ENCODE data around the gene SOX14.

- TF ChIP-seq, protein P1, sequence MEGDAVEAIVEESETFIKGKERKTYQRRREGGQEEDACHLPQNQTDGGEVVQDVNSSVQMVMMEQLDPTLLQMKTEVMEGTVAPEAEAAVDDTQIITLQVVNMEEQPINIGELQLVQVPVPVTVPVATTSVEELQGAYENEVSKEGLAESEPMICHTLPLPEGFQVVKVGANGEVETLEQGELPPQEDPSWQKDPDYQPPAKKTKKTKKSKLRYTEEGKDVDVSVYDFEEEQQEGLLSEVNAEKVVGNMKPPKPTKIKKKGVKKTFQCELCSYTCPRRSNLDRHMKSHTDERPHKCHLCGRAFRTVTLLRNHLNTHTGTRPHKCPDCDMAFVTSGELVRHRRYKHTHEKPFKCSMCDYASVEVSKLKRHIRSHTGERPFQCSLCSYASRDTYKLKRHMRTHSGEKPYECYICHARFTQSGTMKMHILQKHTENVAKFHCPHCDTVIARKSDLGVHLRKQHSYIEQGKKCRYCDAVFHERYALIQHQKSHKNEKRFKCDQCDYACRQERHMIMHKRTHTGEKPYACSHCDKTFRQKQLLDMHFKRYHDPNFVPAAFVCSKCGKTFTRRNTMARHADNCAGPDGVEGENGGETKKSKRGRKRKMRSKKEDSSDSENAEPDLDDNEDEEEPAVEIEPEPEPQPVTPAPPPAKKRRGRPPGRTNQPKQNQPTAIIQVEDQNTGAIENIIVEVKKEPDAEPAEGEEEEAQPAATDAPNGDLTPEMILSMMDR (conservative IDR thresholded peaks at IDR 0.05 in 1 of 2, IDR thresholded peaks at IDR 0.05 in 1 of 2; ENCODE audit: extremely low read depth in 1 of 2, insufficient read depth in 1 of 2, low read depth in 1 of 2, low read length in 2 of 2): no peak
- no peak for TF ChIP-seq EZH2 (IDR thresholded peaks at IDR 0.05; ENCODE audit: borderline replicate concordance, low read length)
Measured at GRCh38 chr3:137770066-137770834, 6.1 kb downstream of the SOX14 start.

Data from mammary epithelial cell (primary cell).